Panc1 (cell line): ENCODE measurements around the gene MRPS18C. TPM values are rescaled to one million over a fixed set of nuclear protein-coding genes. Genes with fewer than 3 reads are reported as not detected.

Experiments
- ATAC-seq: fragments of 200-7000 bp; cut with Tn5 transposase; 2 replicates; pipeline ENCODE4 v1.9.1; 2020; ENCODE audit warnings: mild to moderate bottlenecking, moderate library complexity
- BruUV-seq: library from RNA; stranded (reverse); fragments of 400-500 nt; replicated peaks from 2 replicates; lab custom pipeline; 2021; lab: Mats Ljungman, UMichigan
- CTCF ChIA-PET: fragments of 300-600 bp; sonication (Branson Sonifier 250); formaldehyde crosslinking; loops from one replicate; lab custom pipeline; 2022; ENCODE audit warnings: antibody characterized with exemption; lab: Charles Lee
- POLR2A ChIA-PET: fragments of 300-600 bp; sonication (Branson Sonifier 250); formaldehyde crosslinking; loops from one replicate; lab custom pipeline; 2022; ENCODE audit warnings: antibody characterized with exemption; lab: Charles Lee
- DNase-seq: peaks from one replicate; pipeline ENCODE4 v3.0.0-alpha.2; 2010; ENCODE audit warnings: low read depth, low spot score
- H3K27ac ChIP-seq: 2 replicates; pipeline ENCODE4 v1.5.1; 2011; ENCODE audit warnings: mild to moderate bottlenecking, low read length, inconsistent platforms
- H3K27me3 ChIP-seq: fragments of 200-500 bp; sonication (Bioruptor generic); 2 replicates; pipeline ENCODE4 v1.6.0; 2014; ENCODE audit warnings: low read length, inconsistent platforms; ENCODE audit not compliant: control insufficient read depth, insufficient read depth
- H3K36me3 ChIP-seq: fragments of 200-500 bp; sonication (Bioruptor generic); 2 replicates; pipeline ENCODE4 v1.5.1; 2014; ENCODE audit warnings: inconsistent platforms, mild to moderate bottlenecking, low read length, moderate library complexity; ENCODE audit not compliant: control insufficient read depth, insufficient read depth
- H3K4me1 ChIP-seq: 2 replicates; pipeline ENCODE4 v1.5.1; 2011; ENCODE audit warnings: inconsistent platforms, mild to moderate bottlenecking, low read length, moderate library complexity; ENCODE audit not compliant: control insufficient read depth, insufficient read depth
- H3K4me3 ChIP-seq, 2 experiments: 2 replicates each; pipeline ENCODE4 v1.5.1; 2011 to 2012; ENCODE audit warnings: low read depth in 2 of 2, low read length in 2 of 2, mild to moderate bottlenecking in 2 of 2, inconsistent platforms in 1 of 2, moderate library complexity in 1 of 2
- H3K9me3 ChIP-seq: fragments of 200-500 bp; sonication (Bioruptor generic); 2 replicates; pipeline ENCODE4 v1.5.1; 2014; ENCODE audit warnings: low read depth, mild to moderate bottlenecking, inconsistent platforms, low read length, moderate library complexity; ENCODE audit not compliant: control insufficient read depth, insufficient read depth
- POLR2AphosphoS5 ChIP-seq: IDR thresholded peaks from 2 replicates; pipeline ENCODE4 v1.6.1; 2012; ENCODE audit warnings: mild to moderate bottlenecking, low read depth, low read length, moderate library complexity
- SIN3A ChIP-seq: IDR thresholded peaks from 2 replicates; pipeline ENCODE4 v1.6.1; 2012; ENCODE audit warnings: low read depth, mild to moderate bottlenecking, low read length, moderate library complexity, borderline replicate concordance; ENCODE audit not compliant: insufficient read depth
- TCF7L2 ChIP-seq: IDR thresholded peaks from 2 replicates; pipeline ENCODE4 v1.6.1; 2011; ENCODE audit warnings: mild to moderate bottlenecking, low read depth, low read length, inconsistent platforms
- in situ Hi-C: cut with HindIII; loops from 2 replicates; pipeline ENCODE4 v1.10.0; 2016; ENCODE audit warnings: low sequenced_read_pairs, low pct_unique_long_range_greater_than_20kb
- intact Hi-C: fragments of 100-400 bp; cut with micrococcal nuclease; formaldehyde crosslinking; loops from one replicate; pipeline ENCODE4 v1.10.0; 2022; ENCODE audit not compliant: unreplicated experiment
- total RNA-seq: library from RNA; stranded (reverse); gene quantifications from one replicate; pipeline ENCODE4 v1.2.1, GENCODE V29; 2021; ENCODE audit not compliant: unreplicated experiment
- TF ChIP-seq, protein P1 (sequence below): fragments of 450-650 bp; IDR thresholded peaks from 2 replicates; pipeline ENCODE4 v1.5.1; 2017; ENCODE audit warnings: mild to moderate bottlenecking
- TF ChIP-seq, protein P2 (sequence below), 2 experiments: IDR thresholded peaks; 2 replicates each; pipeline ENCODE4 v1.6.1; 2011 to 2012; ENCODE audit warnings: low read depth in 2 of 2, control low read depth in 1 of 2, low read length in 1 of 2, mild to moderate bottlenecking in 1 of 2, moderate library complexity in 1 of 2; ENCODE audit not compliant: insufficient read depth in 1 of 2

MRPS18C gene
- total RNA-seq, 1 experiment from 2014 or later = 50.8 TPM

DNA sequence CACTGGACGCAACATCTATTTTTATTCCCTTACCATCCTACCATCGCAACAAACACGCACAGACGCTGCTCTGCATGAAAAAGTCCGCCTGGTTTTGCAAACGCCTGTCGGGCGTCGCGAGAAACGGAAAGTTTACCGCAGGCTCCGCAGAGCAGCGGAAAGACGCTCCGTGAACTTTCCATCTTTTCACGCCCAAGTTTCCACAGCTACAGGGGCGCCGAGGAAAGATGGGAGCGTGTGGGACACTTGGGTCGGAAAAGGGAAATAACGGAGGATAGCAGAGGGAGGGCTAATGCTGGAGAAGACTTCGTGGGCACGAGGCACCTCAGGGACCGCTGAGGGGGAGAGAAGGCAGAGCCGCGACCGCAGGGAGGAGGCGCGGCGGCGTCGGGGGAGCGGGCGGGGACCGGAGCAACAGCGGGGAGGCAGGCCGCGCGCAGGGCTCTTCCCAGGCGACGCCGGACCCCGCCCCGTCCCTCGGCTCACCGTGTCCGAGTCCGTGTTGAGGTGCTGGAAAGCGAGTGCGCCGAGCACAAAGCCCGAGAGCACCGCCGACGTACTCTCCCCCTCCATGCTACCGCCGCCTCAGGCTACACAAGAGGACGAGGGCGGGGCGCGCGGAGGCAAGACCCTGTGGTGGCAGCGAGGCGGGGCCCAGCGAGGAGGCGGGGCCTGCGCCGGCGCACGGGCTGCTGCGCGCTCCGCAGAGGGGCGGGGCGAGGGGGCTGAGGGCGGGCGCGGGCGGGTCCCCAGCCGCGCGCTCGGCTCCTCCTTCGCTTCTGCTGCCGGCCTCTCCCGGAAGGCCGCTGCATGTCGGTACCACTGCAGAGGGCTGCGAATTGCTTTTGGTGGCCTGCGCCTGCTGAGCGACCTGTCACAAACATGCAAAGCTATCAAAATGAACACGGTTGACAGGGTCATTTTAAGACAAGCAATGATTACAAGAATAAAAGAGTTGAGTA is 28.9 kb downstream of the MRPS18C start, which contains the start of gene ABRAXAS1:
ABRAXAS1 (minus strand) TSS at position 601 of the 962 bp plus-strand sequence; CDS start at position 573, 28 bp downstream.
- H3K36me3 ChIP-seq = no peaks in the 10 kb centered on the region; the same call in 1 of the 2 replicates
- intact Hi-C loops = no loop called here
- no peaks in the 10 kb centered on the region for H3K27me3 ChIP-seq
- in situ Hi-C loops = no loop called here
- H3K4me1 ChIP-seq = peaks cover 5% of the 10 kb centered on the region; the same call in 1 of the 2 replicates
- ChIA-PET POLR2A (no interaction called here), CTCF (no interaction called here)
- BruUV-seq = no TSS peak
- H3K9me3 ChIP-seq = no peaks in the 10 kb centered on the region
- H3K4me3 ChIP-seq = peak within 1 kb of the TSS; percentile 80 to 87
- ATAC-seq = peak; percentile 97
- TF ChIP-seq POLR2AphosphoS5 (peak; percentile 45; the same call in 1 of the 2 replicates), TCF7L2 (no peak)
- peak within 1 kb of the TSS; percentile 86 for H3K27ac ChIP-seq
- DNase-seq = peak; percentile 18

DNA sequence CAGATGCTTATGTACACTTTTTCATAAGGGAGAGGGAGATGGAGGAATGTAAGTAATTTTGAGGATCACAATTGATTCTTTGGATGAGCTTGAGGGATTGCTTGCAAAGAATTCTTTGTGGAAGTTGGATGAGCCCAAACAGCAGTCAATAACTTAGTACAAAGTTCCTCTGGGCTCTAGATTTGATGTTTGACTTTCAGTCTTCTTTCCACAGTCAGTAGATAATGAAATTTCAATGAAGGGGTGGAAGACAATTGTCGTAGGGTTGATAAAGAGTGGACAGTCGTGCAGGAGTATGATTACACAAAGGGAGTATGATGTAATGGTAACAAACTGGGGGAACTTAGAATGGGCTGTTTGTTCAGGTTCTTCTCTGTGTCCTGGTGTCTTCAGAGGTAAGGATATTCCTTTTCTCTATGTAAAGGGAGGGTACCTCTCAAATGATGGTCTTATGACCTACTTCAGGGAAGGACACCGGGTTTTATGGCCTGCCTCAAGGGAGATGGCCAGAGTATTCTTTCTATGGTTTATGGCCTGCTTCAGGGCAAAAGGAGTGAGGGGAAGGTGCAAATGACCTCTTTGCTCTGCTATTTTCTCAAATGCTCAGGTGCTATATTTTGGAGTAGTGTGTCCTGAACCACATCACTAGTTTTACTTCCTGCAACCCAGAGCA is 30.7 kb downstream of the MRPS18C start:
- Histone ChIP-seq H3K4me3 (no peak overlapping the region), H3K36me3 (no peaks in the 10 kb centered on the region; the same call in 1 of the 2 replicates), H3K4me1 (peaks cover 5% of the 10 kb centered on the region; the same call in 1 of the 2 replicates), H3K9me3 (no peaks in the 10 kb centered on the region), H3K27ac (no peak overlapping the region), H3K27me3 (no peaks in the 10 kb centered on the region)
- in situ Hi-C loops (no loop called here), intact Hi-C loops (no loop called here)
- POLR2A ChIA-PET = interaction anchor here (0.6 kb wide), 1 partner anchor 114 kb away, joined by 3 read pairs; no protein-coding TSS in a partner anchor
- TF ChIP-seq SIN3A = no peak
- TF ChIP-seq POLR2AphosphoS5 = no peak
- TF ChIP-seq, protein P1, sequence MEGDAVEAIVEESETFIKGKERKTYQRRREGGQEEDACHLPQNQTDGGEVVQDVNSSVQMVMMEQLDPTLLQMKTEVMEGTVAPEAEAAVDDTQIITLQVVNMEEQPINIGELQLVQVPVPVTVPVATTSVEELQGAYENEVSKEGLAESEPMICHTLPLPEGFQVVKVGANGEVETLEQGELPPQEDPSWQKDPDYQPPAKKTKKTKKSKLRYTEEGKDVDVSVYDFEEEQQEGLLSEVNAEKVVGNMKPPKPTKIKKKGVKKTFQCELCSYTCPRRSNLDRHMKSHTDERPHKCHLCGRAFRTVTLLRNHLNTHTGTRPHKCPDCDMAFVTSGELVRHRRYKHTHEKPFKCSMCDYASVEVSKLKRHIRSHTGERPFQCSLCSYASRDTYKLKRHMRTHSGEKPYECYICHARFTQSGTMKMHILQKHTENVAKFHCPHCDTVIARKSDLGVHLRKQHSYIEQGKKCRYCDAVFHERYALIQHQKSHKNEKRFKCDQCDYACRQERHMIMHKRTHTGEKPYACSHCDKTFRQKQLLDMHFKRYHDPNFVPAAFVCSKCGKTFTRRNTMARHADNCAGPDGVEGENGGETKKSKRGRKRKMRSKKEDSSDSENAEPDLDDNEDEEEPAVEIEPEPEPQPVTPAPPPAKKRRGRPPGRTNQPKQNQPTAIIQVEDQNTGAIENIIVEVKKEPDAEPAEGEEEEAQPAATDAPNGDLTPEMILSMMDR = no peak
- no peak for TF ChIP-seq TCF7L2
- TF ChIP-seq, protein P2, sequence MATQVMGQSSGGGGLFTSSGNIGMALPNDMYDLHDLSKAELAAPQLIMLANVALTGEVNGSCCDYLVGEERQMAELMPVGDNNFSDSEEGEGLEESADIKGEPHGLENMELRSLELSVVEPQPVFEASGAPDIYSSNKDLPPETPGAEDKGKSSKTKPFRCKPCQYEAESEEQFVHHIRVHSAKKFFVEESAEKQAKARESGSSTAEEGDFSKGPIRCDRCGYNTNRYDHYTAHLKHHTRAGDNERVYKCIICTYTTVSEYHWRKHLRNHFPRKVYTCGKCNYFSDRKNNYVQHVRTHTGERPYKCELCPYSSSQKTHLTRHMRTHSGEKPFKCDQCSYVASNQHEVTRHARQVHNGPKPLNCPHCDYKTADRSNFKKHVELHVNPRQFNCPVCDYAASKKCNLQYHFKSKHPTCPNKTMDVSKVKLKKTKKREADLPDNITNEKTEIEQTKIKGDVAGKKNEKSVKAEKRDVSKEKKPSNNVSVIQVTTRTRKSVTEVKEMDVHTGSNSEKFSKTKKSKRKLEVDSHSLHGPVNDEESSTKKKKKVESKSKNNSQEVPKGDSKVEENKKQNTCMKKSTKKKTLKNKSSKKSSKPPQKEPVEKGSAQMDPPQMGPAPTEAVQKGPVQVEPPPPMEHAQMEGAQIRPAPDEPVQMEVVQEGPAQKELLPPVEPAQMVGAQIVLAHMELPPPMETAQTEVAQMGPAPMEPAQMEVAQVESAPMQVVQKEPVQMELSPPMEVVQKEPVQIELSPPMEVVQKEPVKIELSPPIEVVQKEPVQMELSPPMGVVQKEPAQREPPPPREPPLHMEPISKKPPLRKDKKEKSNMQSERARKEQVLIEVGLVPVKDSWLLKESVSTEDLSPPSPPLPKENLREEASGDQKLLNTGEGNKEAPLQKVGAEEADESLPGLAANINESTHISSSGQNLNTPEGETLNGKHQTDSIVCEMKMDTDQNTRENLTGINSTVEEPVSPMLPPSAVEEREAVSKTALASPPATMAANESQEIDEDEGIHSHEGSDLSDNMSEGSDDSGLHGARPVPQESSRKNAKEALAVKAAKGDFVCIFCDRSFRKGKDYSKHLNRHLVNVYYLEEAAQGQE (IDR thresholded peaks at IDR 0.05; ENCODE audit: insufficient read depth in 1 of 2, low read depth in 2 of 2, low read length in 1 of 2) = no peak
- CTCF ChIA-PET = no interaction called here
- ATAC-seq (no peak), DNase-seq (no peak)
- no TSS peak for BruUV-seq
